Measurements from ENCODE around the gene MNX1.

GRCh38 chr7:156985101-156985992 is 25.1 kb downstream of the MNX1 start:
- TF ChIP-seq FOXA1 (IDR thresholded peaks at IDR 0.05) (no peak), CTCF (IDR thresholded peaks at IDR 0.05; ENCODE audit: low read depth, low read length, missing input control) (no peak), REST (IDR thresholded peaks at IDR 0.05) (no peak), GABPA (IDR thresholded peaks at IDR 0.05 in 1 of 2, conservative IDR thresholded peaks at IDR 0.05 in 1 of 2) (no peak), RXRA (IDR thresholded peaks at IDR 0.05) (no peak), MAX (IDR thresholded peaks at IDR 0.05) (no peak)

All from liver (tissue), 3 donors.